ENCODE data around the gene UBQLN2.

DNA sequence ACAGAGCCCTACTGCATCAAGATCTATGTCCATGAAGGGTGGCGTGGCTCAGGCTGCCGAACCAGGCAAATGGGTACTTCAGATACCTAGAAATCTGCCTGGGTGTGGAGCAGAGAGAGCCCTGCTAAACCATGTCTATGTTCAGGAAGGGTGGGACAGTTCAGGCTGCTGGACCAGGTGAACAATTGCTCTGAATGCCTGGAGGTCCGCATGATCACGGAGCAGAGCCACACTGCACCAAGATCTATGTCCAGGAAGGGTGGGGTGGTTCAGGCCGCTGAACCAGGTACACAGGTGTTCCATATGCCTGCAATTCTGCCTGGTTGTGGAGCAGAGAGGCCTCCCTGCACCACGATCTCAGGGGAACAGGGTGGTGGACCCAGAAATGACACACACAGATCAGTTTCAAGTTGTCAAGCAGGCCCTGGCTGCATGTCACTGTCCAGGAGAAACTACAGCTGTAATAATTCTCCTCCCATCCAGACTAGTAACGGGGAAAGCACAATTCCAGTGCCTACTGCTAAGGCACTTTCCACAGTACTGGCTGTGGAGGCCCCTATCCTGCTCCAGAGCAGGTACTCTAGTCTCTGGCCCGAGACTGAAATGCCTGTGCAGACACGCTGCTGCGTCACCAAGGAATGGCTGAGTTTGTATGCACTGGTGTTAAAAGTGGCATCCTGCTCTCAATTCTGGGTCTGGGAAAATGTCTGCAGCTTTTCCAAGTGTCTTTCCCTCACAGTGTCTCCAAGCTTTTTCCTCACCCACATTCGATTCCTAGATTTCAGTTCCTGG is 25.2 kb downstream of the UBQLN2 start:
- TF ChIP-seq, protein P1, sequence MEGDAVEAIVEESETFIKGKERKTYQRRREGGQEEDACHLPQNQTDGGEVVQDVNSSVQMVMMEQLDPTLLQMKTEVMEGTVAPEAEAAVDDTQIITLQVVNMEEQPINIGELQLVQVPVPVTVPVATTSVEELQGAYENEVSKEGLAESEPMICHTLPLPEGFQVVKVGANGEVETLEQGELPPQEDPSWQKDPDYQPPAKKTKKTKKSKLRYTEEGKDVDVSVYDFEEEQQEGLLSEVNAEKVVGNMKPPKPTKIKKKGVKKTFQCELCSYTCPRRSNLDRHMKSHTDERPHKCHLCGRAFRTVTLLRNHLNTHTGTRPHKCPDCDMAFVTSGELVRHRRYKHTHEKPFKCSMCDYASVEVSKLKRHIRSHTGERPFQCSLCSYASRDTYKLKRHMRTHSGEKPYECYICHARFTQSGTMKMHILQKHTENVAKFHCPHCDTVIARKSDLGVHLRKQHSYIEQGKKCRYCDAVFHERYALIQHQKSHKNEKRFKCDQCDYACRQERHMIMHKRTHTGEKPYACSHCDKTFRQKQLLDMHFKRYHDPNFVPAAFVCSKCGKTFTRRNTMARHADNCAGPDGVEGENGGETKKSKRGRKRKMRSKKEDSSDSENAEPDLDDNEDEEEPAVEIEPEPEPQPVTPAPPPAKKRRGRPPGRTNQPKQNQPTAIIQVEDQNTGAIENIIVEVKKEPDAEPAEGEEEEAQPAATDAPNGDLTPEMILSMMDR (IDR thresholded peaks at IDR 0.05; ENCODE audit: poor library complexity): no peak
- TF ChIP-seq EZH2 (IDR thresholded peaks at IDR 0.05; ENCODE audit: borderline replicate concordance): no peak
- TF ChIP-seq EZH2phosphoT487 (IDR thresholded peaks at IDR 0.05; ENCODE audit: low read depth, severe bottlenecking, unreplicated experiment): no peak
